Cerebellar nuclear complex (tissue), 1 donor: ENCODE measurements around the gene CCDC3.
A peak's percentile ranks its signal among the peaks of the same experiment; 100 is the strongest.

Source experiments
- DNase-seq, 2 experiments: peaks; one replicate each; lab custom pipeline; 2025; lab: John Stamatoyannopoulos, UW

Gene CCDC3

DNA sequence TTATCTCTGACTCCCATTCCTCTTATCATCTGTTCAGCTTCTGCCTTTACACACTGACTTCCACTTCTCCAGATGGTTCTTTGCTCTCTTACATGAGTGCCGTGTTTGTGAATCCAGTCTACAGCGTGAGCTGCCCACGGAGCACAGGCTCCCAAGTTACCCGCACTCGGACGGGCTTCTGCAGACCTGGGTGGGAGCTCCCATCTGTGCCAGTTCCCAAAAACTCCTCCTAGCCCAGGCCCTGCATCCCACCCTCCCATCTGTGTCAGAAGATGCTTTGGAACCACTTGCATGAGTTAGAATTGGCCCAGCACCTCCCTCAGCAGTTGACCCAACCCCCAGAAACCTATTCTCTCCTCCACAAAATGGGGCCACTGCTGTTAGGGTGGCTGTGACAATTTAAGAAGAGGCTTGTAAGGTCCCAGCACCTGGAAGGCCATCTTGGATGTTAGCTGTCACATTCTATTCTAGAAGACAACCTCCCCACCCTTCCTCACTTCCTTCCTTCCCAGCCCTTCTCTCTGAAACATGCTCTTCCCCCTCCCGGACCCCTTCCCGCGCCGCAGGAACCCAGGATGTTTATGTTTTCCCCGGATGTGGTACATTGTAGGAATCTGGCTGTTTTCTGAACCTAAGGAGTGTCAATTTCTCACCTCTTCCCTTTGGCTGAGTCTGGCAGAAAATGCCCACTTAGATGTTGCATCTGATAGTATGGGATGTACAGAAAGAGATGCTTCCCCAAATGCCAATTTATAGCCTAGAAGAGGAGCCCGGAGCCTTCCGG lies 79.2 kb downstream of the CCDC3 start:
- no peak for DNase-seq

DNA sequence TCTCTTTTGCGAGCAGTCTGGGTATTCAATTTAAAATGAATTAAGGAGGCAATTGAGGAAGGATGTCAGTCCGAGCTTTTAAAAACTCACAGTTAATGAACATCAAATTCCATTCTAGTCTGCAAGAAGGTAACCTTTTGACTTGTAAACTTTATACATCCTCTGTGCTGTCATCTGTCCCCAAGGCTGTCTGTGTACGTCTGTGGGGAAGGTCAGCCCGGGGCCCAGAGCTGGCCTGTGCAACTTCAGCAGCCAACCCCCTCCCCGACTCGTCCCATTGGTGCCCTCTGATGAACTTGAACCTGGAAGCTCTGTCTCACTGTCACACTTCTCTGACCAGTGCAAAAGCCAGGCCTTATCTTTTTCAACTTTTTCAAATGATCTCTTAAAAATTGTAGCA lies 80.3 kb downstream of the CCDC3 start:
- DNase-seq: no peak

DNA sequence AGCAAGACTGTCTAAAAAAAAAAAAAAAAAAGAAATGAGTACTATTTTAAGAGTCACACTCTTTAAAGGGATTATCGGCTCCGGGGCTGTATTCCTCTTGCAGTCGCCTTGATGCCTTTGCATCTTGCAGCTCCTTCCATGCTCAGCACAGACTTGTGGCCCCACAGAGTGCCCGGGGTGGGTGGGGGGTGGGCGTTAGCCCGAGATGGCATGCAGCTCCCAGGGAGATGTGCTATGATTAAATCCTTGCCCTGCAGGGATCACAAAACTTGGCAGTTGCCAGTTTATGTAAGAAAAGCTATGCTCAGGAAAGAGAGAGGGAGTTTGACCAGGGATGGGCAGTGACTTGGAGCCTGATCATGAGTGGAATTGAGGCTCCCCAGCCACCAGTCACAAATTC lies 81.9 kb downstream of the CCDC3 start:
- no peak for DNase-seq

DNA sequence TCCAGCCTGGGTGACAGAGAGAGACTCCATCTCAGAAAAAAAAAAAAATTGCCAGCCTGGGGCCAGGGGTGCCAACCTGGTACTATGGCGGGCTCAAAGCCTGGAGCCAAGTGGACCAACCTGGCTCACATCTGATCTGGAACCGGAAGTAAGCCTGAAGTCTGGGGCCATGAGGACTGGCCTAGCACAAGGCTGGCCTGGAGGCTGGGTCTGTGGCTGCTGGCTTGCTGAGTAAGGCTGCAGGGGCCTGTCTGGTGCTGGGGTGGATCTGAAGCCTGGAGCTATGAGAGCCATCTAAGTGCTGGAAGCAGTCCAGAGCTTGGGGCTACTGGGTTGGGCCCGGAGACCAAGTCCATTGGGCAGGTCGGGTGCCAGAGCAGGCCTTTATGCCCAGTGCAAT lies 84.9 kb downstream of the CCDC3 start:
- no peak for DNase-seq

- no peak for DNase-seq
These were observed 85.8 kb downstream of the CCDC3 start for GRCh38 chr10:12915637-12916168.

DNA sequence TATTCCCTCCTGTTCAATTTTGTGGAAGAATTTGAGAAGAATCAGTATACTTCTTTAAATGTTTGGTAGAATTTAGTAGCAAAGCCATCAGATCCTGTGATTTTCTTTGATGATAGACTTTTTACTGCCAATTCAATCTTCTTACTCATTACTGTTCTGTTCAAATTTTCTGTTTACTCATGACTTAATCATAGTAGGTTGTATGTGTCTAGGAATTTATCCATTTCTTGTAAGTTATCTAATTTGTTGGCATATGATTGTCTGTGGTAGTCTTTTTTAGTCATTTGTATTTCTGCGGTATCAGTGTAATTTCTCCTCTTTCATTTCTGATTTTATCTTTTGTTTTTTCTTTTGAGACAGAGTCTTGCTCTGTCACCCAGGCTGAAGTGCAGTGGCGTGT lies 87.4 kb downstream of the CCDC3 start:
- DNase-seq: no peak

GRCh38 chr10:12911795-12912194 lies 89.7 kb downstream of the CCDC3 start:
- no peak for DNase-seq

DNA sequence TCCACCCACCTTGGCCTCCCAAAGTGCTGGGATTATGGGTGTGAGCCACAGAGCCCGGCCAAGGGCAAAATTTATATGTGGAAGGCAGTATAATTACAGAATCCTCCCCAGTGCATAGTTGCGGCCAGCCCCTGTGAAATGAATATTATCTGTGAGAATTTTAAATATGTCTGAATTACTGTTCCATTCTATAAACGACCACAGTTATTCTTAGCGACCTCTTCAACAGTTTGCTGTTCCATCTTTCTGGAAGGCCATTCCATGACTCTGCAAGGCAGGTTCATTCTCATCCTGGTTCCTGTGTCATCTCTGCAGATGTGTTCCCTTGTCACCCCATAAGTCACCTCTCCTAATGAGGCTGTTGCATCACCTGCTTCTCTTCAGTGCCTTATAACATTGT lies 90.7 kb downstream of the CCDC3 start:
- DNase-seq: no peak

DNA sequence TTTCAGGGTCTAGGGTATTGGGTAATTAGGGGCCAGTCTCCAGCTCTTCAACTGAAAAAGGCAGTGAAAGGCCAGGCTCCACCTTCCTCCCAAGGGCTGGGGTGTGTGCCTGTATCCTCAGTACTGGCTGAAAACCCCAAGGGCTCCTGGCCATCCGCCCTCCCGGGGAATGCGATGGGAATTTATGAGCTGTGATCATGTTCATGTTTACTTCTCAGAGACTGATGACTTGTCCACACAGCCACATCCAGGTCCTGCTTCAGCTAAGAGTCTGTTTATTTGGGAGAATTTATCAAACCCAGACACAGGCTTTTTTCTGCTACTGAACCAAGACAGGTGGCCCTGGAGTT lies 91.7 kb downstream of the CCDC3 start:
- DNase-seq: no peak

DNA sequence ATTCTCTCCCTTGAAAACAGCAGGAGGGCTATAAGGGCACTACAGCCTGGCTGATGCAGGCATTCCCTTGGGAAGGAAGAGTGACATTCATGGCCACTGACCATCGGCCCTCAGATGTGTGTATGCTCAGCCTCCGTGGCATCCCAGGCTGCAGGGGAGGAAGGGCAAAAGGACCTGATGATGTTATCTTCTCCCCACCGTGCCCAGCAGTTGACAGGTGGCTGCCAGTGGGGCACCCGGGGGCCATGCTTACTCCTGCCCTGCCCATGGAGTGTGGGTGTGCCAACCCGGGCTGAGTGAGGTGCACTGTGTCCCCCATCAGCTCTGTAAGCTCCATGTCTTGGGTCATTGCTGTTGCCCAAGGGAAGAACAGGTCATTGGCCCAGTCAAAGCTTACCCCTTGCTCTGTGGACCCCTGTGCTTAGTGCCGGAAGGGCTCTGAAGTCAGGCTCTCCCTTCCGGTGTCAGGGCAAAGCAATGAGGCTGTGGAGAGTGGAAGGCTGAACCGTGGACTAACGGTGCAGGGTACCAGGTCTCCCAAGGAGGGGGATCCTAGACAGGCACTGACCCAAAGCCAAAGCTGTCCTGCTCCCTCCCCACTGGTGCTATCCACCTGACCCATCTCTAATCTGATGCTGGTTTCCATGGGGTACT lies 92.2 kb downstream of the CCDC3 start:
- DNase-seq: no peak

GRCh38 chr10:12908773-12909172 lies 92.7 kb downstream of the CCDC3 start:
- no peak for DNase-seq

- no peak for DNase-seq
These were observed 93.9 kb downstream of the CCDC3 start for GRCh38 chr10:12907656-12908055.

- no peak for DNase-seq
These were observed 95.4 kb downstream of the CCDC3 start for GRCh38 chr10:12906051-12906541.

- no peak for DNase-seq
These were observed 96.4 kb downstream of the CCDC3 start for GRCh38 chr10:12905067-12905466.

DNA sequence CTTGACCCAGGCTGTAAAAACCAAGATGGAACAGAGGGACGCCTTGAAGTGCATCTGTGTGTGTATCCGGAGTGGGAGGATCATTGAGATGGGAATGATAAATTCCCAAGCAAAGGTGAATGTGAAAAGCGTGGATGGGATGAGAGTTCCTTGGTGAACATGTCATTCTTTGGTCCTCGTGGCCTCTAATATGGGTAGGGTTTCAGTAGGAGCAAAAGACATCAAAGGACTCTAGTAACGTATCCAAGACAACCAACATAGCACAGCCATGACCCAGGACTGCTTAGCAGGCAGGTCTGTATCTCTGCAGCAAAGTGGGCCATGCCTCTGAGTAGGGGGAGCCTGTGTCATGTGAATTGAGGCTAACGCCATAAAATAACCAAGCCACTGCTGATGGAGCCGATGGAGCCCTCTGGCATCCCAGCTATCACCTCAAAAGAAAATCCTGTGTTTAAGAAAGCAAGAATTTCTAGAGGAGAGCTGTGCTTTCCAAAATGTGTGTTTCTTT lies 98.6 kb downstream of the CCDC3 start:
- DNase-seq: no peak

DNA sequence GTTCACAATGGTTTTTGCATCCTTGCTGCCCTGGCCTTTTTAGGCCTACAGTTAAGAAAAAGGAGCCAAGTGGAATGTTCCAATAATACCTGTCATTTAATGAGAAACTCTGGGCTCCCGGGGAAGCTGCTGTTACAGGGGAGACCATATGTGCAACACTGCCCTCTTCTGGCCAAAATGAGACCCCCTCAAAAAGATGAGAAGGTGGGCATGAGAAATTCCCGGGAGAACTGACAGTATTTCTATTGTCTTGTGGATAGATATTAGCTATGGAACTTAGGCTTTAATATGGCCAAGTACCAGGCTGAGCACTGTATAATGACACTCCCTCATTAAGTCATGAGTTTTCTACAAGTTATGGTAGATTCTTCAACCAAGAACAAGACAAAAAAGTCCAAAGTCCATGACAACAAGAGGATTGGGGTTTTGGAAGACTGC lies 99.4 kb downstream of the CCDC3 start:
- peak in 1 of 2 experiments; percentile 8 for DNase-seq

DNA sequence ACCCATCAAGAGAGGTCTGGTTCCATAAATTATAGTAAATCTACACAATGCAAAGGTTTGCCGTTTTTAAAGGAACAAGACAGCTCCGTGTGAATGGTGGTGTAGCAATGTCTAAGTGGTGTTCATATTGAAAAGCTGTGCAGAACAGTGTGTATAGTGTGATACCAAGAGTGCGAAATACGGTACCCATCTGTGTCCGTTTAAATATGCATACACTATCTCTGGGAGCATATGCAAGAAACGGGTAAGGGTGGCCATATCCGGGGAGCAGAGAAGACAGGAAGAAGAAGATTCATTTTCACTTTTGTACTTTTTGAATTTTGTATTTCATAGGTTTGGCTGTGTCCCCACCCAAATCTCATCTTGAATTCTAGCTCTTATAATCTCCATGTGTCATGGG lies 102.0 kb downstream of the CCDC3 start:
- DNase-seq: no peak

DNA sequence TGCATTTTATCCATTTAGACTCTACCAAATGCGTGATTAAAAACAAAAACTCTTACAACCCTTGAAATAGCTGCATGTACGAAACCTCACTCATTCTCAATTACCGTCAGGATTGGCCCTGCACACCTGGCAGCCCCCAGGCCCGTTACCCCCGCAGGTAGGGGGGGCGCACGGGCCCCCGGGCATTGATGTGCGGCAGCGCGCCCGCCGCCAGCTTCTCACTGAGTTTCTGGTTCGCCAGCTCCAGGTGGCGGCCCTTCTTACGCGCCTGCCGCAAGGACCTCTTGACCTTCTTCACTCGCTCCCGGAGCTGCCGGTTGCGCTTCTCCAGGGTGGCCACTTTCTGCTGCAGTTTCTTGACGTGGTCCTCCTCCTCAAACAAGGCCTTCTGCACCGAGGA lies 103.2 kb downstream of the CCDC3 start:
- DNase-seq: no peak

GRCh38 chr10:12897278-12897677 lies 104.2 kb downstream of the CCDC3 start:
- DNase-seq: no peak

DNA sequence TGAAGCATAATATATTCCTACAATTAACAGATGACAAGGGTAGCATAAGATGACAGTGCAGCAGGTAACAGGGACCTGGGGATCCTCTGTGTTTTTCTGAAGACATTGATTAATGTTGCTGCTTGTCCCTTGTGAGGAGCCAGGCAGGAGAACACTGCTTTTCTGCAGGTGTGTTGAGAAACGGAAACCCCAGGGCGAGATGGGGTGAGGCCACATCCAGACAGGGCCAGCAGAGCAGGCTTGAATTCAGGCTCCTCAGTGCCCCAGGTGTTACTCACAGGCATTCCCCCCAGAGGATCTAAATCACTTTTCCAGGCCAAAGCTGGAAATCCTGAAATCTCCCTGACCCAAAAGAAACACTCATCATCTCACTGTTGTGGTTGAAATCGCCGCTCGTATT lies 105.3 kb downstream of the CCDC3 start:
- DNase-seq: no peak

DNA sequence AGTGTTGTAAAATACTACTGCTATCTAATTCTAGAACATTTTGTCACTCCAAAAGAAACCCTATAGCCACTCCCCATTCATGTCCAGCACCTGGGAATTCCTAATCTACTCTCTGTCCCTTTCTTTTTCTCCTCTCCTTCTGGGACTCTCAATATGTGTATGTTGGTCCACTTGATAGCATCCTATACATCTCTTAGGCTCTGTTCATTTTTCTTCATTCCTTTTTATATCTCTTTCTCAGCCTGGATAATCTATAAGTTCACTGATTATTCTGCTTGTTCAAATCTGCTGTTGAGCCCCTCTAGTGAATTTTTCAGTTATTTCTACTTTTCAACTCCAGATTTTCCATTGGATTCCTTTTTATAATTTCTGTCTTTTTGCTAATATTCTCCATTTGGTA lies 108.6 kb downstream of the CCDC3 start:
- DNase-seq: no peak

DNA sequence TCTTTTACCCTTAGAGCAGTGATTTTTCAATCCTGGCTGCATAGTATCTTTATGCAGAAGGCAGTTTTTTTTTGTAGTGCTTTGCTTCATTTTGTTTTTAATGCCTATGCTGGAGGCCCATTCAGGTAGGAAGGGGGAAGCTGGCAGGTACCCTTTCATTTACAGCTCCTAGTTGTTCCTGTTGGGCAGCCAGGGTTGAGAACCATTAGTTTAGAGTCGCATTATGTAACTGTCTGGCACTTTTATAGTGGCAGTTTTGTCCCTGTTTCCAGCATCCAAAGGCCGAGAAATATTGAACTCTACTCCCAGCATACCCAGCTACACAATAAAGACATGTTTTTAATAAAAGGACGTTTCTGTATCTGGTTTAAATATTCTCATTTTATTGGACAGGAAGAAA lies 110.6 kb downstream of the CCDC3 start:
- DNase-seq: no peak

DNA sequence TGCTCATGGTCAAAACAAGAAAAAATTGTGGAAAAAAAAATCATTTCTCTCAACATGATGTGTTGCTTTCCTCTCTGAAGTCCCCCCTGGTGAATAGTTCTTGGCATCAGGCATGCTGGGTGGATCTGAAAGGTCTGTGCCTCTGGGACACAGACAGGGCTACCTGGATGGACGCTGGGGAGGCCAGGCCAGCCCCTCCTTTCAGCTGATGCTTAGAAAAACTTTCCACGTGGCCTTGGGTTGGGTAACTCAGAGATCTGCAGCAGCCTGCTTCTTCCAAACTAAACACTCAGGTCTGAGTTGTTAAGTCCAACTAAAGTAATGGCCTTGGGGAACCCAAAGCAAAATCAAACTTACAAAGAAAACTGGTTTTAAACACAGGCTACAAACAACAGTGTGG lies 113.0 kb downstream of the CCDC3 start:
- DNase-seq: no peak
